ENCODE results near the gene COX6A2. TPM values are rescaled to one million over a fixed set of nuclear protein-coding genes. Genes with fewer than 3 reads are reported as not detected.
"Not testable (repeated sequence)": the region's sequence is repeated elsewhere in the genome, so short reads cannot be mapped to it uniquely, and the experiment has no call there.

Gene COX6A2
- total RNA-seq, 1 donor: not detected

- Histone ChIP-seq H3K27ac (ENCODE audit: low read depth, low read length) (no peak overlapping the region), H3K79me2 (ENCODE audit: insufficient read depth, low read length) (no peaks in the 10 kb centered on the region), H4K20me1 (ENCODE audit: insufficient read depth, low read length) (no peaks in the 10 kb centered on the region), H3K9me3 (ENCODE audit: low read depth, low read length) (no peaks in the 10 kb centered on the region), H3K4me1 (ENCODE audit: insufficient read depth, low read length) (no peaks in the 10 kb centered on the region), H3K4me3 (ENCODE audit: insufficient read depth, low read length) (no peak overlapping the region), H3K36me3 (ENCODE audit: insufficient read depth, low read length) (no peaks in the 10 kb centered on the region), H3K4me2 (ENCODE audit: insufficient read depth, low read length) (no peak overlapping the region), H3K27me3 (ENCODE audit: insufficient read depth, low read length) (peaks cover 10% of the 10 kb centered on the region), H2AFZ (ENCODE audit: low read length) (no peak overlapping the region)
- no peak for TF ChIP-seq CTCF (IDR thresholded peaks at IDR 0.05; ENCODE audit: extremely low read depth, low read depth, low read length)
- DNase-seq (ENCODE audit: insufficient read length, low spot score, missing footprints): no peak
These were observed 8.1 kb downstream of the COX6A2 start for GRCh38 chr16:31420037-31420436.

GRCh38 chr16:31417916-31418315, 10.2 kb downstream of the COX6A2 start:
- H3K36me3 ChIP-seq (ENCODE audit: insufficient read depth, low read length): no peaks in the 10 kb centered on the region
- H3K4me2 ChIP-seq (ENCODE audit: insufficient read depth, low read length): no peak overlapping the region
- H3K9me3 ChIP-seq (ENCODE audit: low read depth, low read length): no peaks in the 10 kb centered on the region
- no peak for TF ChIP-seq CTCF (IDR thresholded peaks at IDR 0.05; ENCODE audit: extremely low read depth, low read depth, low read length)
- H3K4me1 ChIP-seq (ENCODE audit: insufficient read depth, low read length): no peaks in the 10 kb centered on the region
- H3K79me2 ChIP-seq (ENCODE audit: insufficient read depth, low read length): no peaks in the 10 kb centered on the region
- H2AFZ ChIP-seq (ENCODE audit: low read length): no peak overlapping the region
- peaks cover 15% of the 10 kb centered on the region for H3K27me3 ChIP-seq (ENCODE audit: insufficient read depth, low read length)
- H4K20me1 ChIP-seq (ENCODE audit: insufficient read depth, low read length): no peaks in the 10 kb centered on the region
- DNase-seq (ENCODE audit: insufficient read length, low spot score, missing footprints): no peak
- H3K4me3 ChIP-seq (ENCODE audit: insufficient read depth, low read length): no peak overlapping the region
- H3K27ac ChIP-seq (ENCODE audit: low read depth, low read length): no peak overlapping the region

GRCh38 chr16:31417036-31417435, 11.1 kb downstream of the COX6A2 start:
- H3K27ac ChIP-seq (ENCODE audit: low read depth, low read length); H3K4me1 ChIP-seq (ENCODE audit: insufficient read depth, low read length); H3K27me3 ChIP-seq (ENCODE audit: insufficient read depth, low read length); H4K20me1 ChIP-seq (ENCODE audit: insufficient read depth, low read length); H3K9me3 ChIP-seq (ENCODE audit: low read depth, low read length); H2AFZ ChIP-seq (ENCODE audit: low read length); H3K4me2 ChIP-seq (ENCODE audit: insufficient read depth, low read length); H3K79me2 ChIP-seq (ENCODE audit: insufficient read depth, low read length); H3K4me3 ChIP-seq (ENCODE audit: insufficient read depth, low read length); DNase-seq (ENCODE audit: insufficient read length, low spot score, missing footprints); H3K36me3 ChIP-seq (ENCODE audit: insufficient read depth, low read length): not testable (repeated sequence)

GRCh38 chr16:31416371-31416770, 11.8 kb downstream of the COX6A2 start:
- H3K36me3 ChIP-seq (ENCODE audit: insufficient read depth, low read length): no peaks in the 10 kb centered on the region
- H3K9me3 ChIP-seq (ENCODE audit: low read depth, low read length): no peaks in the 10 kb centered on the region
- H3K27ac ChIP-seq (ENCODE audit: low read depth, low read length): no peak overlapping the region
- H2AFZ ChIP-seq (ENCODE audit: low read length): no peak overlapping the region
- H3K27me3 ChIP-seq (ENCODE audit: insufficient read depth, low read length): peaks cover 10% of the 10 kb centered on the region
- H4K20me1 ChIP-seq (ENCODE audit: insufficient read depth, low read length): no peaks in the 10 kb centered on the region
- no peak for TF ChIP-seq CTCF (IDR thresholded peaks at IDR 0.05; ENCODE audit: extremely low read depth, low read depth, low read length)
- no peaks in the 10 kb centered on the region for H3K4me1 ChIP-seq (ENCODE audit: insufficient read depth, low read length)
- no peak overlapping the region for H3K4me3 ChIP-seq (ENCODE audit: insufficient read depth, low read length)
- no peaks in the 10 kb centered on the region for H3K79me2 ChIP-seq (ENCODE audit: insufficient read depth, low read length)
- no peak overlapping the region for H3K4me2 ChIP-seq (ENCODE audit: insufficient read depth, low read length)
- no peak for DNase-seq (ENCODE audit: insufficient read length, low spot score, missing footprints)

Measured in osteoblast (primary cell).